Adrenal gland (tissue), 5 donors: ENCODE results near the gene PLPP1.

ENCODE experiments used
- CTCF ChIP-seq, 6 experiments: fragments of 450-650 bp in 4 of 6; fragments of 200-600 bp in 2 of 6; sonication (generic) in 1 of 6; IDR thresholded peaks; 1 replicate in 5 of 6; 2 replicates in 1 of 6; pipeline versions ENCODE4 v1.5.1 to v1.8.0; 2016 to 2021; ENCODE audit warnings: antibody characterized with exemption in 6 of 6, mild to moderate bottlenecking in 2 of 6, moderate library complexity in 1 of 6
- POLR2A ChIP-seq, 2 donors: fragments of 450-650 bp; IDR thresholded peaks; one replicate each; pipeline ENCODE4 v1.6.1; 2017; ENCODE audit warnings: antibody characterized with exemption in 2 of 2, mild to moderate bottlenecking in 2 of 2, moderate library complexity in 1 of 2
- donor health status: DM: no; HTN: no; CAD: no.

- TF ChIP-seq CTCF (IDR thresholded peaks at IDR 0.05), result no peak
- TF ChIP-seq POLR2A (IDR thresholded peaks at IDR 0.05), result no peak
Measured at GRCh38 chr5:55440188-55440646, 94.5 kb downstream of the PLPP1 start.
